Large intestine (tissue), 3 donors: ENCODE data around the gene SCYGR6. TPM values are rescaled to one million over a fixed set of nuclear protein-coding genes. Genes with fewer than 3 reads are reported as not detected.

Experiments
- DNase-seq, 2 donors: peaks; one replicate each; pipeline versions ENCODE4 v3.0.0 to v3.0.0-alpha.2; 2013
- H3K27ac ChIP-seq: one replicate; pipeline ENCODE4 v1.5.1; 2013; ENCODE audit warnings: low read length
- H3K27me3 ChIP-seq: 2 replicates; pipeline ENCODE4 v1.6.1; 2013; ENCODE audit warnings: low read length; ENCODE audit not compliant: control insufficient read depth, insufficient read depth
- H3K36me3 ChIP-seq: 2 replicates; pipeline ENCODE4 v1.6.1; 2013; ENCODE audit warnings: low read length; ENCODE audit not compliant: control insufficient read depth, insufficient read depth
- H3K4me1 ChIP-seq: one replicate; pipeline ENCODE4 v1.6.1; 2013; ENCODE audit warnings: low read length; ENCODE audit not compliant: control insufficient read depth, insufficient read depth
- H3K4me3 ChIP-seq: one replicate; pipeline ENCODE4 v1.5.1; 2013; ENCODE audit warnings: low read length
- H3K9me3 ChIP-seq: one replicate; pipeline ENCODE4 v1.6.1; 2013; ENCODE audit warnings: mild to moderate bottlenecking, low read depth, low read length, moderate library complexity; ENCODE audit not compliant: control insufficient read depth
- WGBS: methylation state at CpG from one replicate; pipeline ENCODE4 v1.1.5; 2013; ENCODE audit warnings: low lambda C conversion rate; ENCODE audit not compliant: insufficient coverage; 5-methylcytosine and 5-hydroxymethylcytosine counted together
- polyA plus RNA-seq: library from polyadenylated mRNA; unstranded; fragments of 120-200 nt; gene quantifications from one replicate; pipeline ENCODE4 v1.2.1, GENCODE V29; 2013

SCYGR6 gene
- polyA plus RNA-seq, 1 donor, result not detected

DNA sequence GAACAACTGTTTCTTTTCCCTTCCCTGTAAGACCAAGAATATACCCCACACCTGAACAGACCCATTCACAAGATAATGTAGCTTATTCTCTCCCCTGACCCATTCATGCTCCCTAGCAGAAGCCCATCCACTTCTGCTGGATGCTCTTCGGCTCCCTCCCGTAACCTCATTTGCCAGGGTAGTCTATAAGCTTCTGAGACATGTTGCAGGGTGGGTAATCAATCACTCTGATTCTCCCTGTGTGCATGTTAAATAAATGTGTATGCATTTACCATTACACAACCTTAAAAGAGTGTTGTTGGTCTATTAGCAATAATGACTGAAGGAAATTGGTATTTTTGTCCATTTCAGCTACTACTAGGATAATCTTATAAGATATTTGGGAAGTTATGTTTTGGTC, 8.1 kb downstream of the SCYGR6 start:
- H3K4me3 ChIP-seq, result peak overlapping the region; percentile 58
- H3K4me1 ChIP-seq, result peaks cover 44% of the 10 kb centered on the region
- peak overlapping the region; percentile 89 for H3K27ac ChIP-seq
- H3K36me3 ChIP-seq, result no peaks in the 10 kb centered on the region
- WGBS, result no CpG with 5 or more reads among the region's 2 CpGs
- no peaks in the 10 kb centered on the region for H3K9me3 ChIP-seq
- H3K27me3 ChIP-seq, result no peaks in the 10 kb centered on the region
- DNase-seq, result peak in 1 of 2 donors; percentile 44

DNA sequence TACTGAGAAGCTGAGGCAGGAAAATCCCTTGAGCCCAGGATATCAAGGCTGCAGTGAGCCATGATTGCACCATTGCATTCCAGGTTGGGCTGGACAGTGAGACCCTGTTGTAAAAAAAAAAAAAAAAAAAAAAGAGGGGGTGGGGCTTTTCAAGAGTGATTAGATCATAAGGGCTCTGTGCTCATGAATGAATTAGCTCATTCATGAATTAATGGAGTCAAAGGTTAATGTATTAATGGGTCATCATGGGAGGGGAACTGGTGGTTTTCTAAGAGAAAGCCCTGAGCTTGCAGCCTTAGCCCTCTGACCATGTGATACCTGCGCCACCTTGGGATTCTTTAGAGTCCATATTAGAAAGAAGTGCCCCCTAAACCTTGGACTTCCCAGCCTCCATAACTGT, 11.3 kb downstream of the SCYGR6 start:
- peak; percentile 54 to 83 for DNase-seq
- H3K9me3 ChIP-seq, result no peaks in the 10 kb centered on the region
- H3K4me1 ChIP-seq, result peaks cover 18% of the 10 kb centered on the region
- WGBS, result no CpG with 5 or more reads among the region's 1 CpG
- no peak overlapping the region for H3K4me3 ChIP-seq
- no peaks in the 10 kb centered on the region for H3K36me3 ChIP-seq
- peak overlapping the region; percentile 73 for H3K27ac ChIP-seq
- no peaks in the 10 kb centered on the region for H3K27me3 ChIP-seq

DNA sequence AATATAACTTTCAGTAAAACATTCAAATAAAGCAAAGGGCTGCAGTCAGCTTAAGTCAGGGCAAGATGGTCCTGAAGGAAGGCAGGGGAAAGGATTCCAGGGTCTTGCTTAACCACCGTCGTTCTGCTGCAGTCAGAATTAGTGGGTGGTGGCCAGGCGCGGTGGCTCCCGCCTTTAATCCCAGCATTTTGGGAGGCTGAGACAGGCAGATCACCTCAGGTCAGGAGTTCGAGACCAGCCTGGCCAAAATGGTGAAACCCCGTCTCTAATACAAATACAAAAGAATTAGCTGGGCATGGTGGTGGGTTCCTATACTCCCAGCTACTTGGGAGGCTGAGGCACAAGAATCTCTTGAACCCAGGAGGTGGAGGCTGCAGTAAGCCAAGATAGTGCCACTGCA, 13.6 kb downstream of the SCYGR6 start:
- H3K27me3 ChIP-seq, result no peaks in the 10 kb centered on the region
- peaks cover 27% of the 10 kb centered on the region for H3K4me1 ChIP-seq
- no peak overlapping the region for H3K4me3 ChIP-seq
- H3K9me3 ChIP-seq, result no peaks in the 10 kb centered on the region
- WGBS, result no CpG with 5 or more reads among the region's 7 CpGs
- no peaks in the 10 kb centered on the region for H3K36me3 ChIP-seq
- no peak overlapping the region for H3K27ac ChIP-seq
- DNase-seq, result no peak

DNA sequence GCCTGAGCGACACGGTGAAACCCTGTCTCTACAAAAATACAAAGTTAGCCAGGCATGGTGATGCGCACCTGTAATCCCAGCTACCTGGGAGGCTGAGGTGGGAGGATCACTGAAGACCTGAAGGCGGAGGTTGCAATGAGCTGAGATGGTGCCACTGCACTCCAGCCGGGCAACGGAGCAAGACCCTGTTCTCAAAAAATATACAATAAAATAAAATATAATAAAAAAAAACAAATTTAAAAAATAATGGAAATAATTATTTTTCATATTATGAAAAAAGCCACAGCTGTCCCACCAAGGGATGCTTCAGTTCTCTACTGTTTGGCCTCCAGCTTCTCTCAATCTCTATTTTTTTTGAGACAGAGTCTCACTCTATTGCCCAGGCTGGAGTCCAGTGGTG, 17.2 kb downstream of the SCYGR6 start:
- H3K36me3 ChIP-seq, result peaks cover 4% of the 10 kb centered on the region
- no peak for DNase-seq
- no peak overlapping the region for H3K4me3 ChIP-seq
- no CpG with 5 or more reads among the region's 6 CpGs for WGBS
- H3K4me1 ChIP-seq, result peaks cover 27% of the 10 kb centered on the region
- H3K9me3 ChIP-seq, result no peaks in the 10 kb centered on the region
- peak overlapping the region; percentile 79 for H3K27ac ChIP-seq
- H3K27me3 ChIP-seq, result no peaks in the 10 kb centered on the region

DNA sequence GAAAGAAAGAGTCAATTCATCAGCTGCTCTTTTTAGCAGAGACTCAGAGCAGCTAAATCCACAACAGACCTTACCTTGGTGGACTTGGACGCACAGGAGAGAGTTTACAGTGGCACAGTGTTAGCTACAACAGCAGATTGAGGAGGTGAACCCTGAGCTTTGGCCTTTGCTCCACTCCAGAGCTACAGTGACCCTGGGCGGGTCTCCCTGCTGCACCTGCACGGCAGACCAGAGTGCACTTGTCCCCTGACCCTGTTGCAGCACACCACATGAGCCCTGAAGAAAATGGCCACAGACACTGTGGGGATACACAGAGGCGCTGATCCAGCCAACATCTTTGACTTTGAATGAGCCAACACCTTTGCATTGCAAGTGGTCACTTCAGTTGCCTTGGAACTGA, 17.7 kb downstream of the SCYGR6 start:
- Histone ChIP-seq H3K36me3 (peaks cover 4% of the 10 kb centered on the region), H3K9me3 (no peaks in the 10 kb centered on the region), H3K27me3 (no peaks in the 10 kb centered on the region), H3K27ac (peak overlapping the region; percentile 79), H3K4me1 (peaks cover 31% of the 10 kb centered on the region), H3K4me3 (no peak overlapping the region)
- DNase-seq, result peak; percentile 89 to 92
- no CpG with 5 or more reads among the region's 4 CpGs for WGBS

- DNase-seq, result no peak
- Histone ChIP-seq H3K36me3 (peaks cover 14% of the 10 kb centered on the region), H3K27me3 (no peaks in the 10 kb centered on the region), H3K27ac (peak overlapping the region; percentile 57), H3K4me3 (no peak overlapping the region), H3K9me3 (no peaks in the 10 kb centered on the region), H3K4me1 (peaks cover 42% of the 10 kb centered on the region)
- WGBS, result 80% methylated on average over 1 of the region's 3 CpGs
Measured at GRCh38 chr2:227703961-227704360, 20.6 kb downstream of the SCYGR6 start.

- WGBS, result no CpG with 5 or more reads among the region's 4 CpGs
- H3K27ac ChIP-seq, result peak overlapping the region; percentile 57
- H3K4me3 ChIP-seq, result no peak overlapping the region
- no peaks in the 10 kb centered on the region for H3K27me3 ChIP-seq
- H3K4me1 ChIP-seq, result peaks cover 42% of the 10 kb centered on the region
- DNase-seq, result peak; percentile 29 to 55
- H3K9me3 ChIP-seq, result no peaks in the 10 kb centered on the region
- H3K36me3 ChIP-seq, result peaks cover 21% of the 10 kb centered on the region
Measured at GRCh38 chr2:227703280-227703732, 21.3 kb downstream of the SCYGR6 start.

DNA sequence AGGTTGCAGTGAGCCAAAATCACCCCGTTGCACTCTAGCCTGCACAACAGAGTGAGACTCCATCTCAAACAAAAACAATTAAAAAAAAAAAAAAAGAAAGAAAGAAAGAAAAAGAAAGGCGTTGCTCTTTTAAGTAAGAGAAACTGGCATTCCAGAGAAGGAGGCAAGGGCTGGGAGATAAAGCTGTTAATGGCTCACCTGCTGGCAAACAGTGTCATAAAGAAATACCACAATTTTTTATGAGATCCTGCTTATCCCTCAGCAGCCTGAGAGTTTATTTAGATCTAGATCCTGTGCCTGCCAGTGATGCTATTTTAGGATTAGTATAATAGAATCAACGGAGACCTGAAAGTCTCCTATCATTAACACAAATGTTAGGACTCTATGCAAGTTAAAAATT, 23.0 kb downstream of the SCYGR6 start:
- Histone ChIP-seq H3K27ac (peak overlapping the region; percentile 79), H3K4me3 (no peak overlapping the region), H3K36me3 (peaks cover 23% of the 10 kb centered on the region), H3K9me3 (no peaks in the 10 kb centered on the region), H3K27me3 (no peaks in the 10 kb centered on the region), H3K4me1 (peaks cover 35% of the 10 kb centered on the region)
- peak; percentile 40 to 73 for DNase-seq
- no CpG with 5 or more reads among the region's 3 CpGs for WGBS

GRCh38 chr2:227696990-227697679, 27.4 kb downstream of the SCYGR6 start:
- H3K27ac ChIP-seq, result no peak overlapping the region
- no peaks in the 10 kb centered on the region for H3K27me3 ChIP-seq
- H3K4me3 ChIP-seq, result no peak overlapping the region
- H3K4me1 ChIP-seq, result peaks cover 13% of the 10 kb centered on the region
- DNase-seq, result no peak
- no CpG with 5 or more reads among the region's 2 CpGs for WGBS
- H3K36me3 ChIP-seq, result peaks cover 30% of the 10 kb centered on the region
- no peaks in the 10 kb centered on the region for H3K9me3 ChIP-seq

DNA sequence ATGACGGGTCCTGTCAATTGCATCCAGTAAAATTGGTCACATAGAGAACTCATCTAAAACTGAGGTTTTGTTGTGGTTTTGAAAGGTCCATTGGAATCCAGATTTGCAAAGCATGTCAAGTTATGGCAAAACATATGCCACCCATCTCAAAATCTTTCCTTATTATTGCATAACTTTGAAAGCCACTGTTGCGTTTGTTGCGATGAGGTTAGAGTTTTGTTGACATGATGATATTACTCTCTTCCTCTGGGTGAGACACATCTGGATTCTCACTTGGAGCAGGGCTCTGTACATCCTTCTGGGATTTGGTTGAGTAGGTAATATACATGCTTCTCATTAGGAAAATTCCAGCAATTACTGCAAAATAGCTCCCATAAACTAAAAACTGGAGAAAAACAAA, 37.4 kb downstream of the SCYGR6 start:
- H3K27ac ChIP-seq, result no peak overlapping the region
- no peak overlapping the region for H3K4me3 ChIP-seq
- H3K27me3 ChIP-seq, result no peaks in the 10 kb centered on the region
- 100% methylated on average over 2 of the region's 3 CpGs for WGBS
- H3K9me3 ChIP-seq, result no peaks in the 10 kb centered on the region
- no peaks in the 10 kb centered on the region for H3K4me1 ChIP-seq
- no peak for DNase-seq
- H3K36me3 ChIP-seq, result peaks cover 25% of the 10 kb centered on the region

- Histone ChIP-seq H3K36me3 (peaks cover 22% of the 10 kb centered on the region), H3K4me3 (no peak overlapping the region), H3K4me1 (no peaks in the 10 kb centered on the region), H3K27ac (no peak overlapping the region), H3K9me3 (no peaks in the 10 kb centered on the region), H3K27me3 (no peaks in the 10 kb centered on the region)
- DNase-seq, result no peak
- no CpG with 5 or more reads among the region's 5 CpGs for WGBS
Measured at GRCh38 chr2:227684258-227684657, 40.3 kb downstream of the SCYGR6 start.
